Liver (tissue), 9 donors: ENCODE data around the gene TERT. TPM values are rescaled to one million over a fixed set of nuclear protein-coding genes. Genes with fewer than 3 reads are reported as not detected.

ENCODE experiments used
- DNase-seq: peaks from one replicate; pipeline ENCODE4 v3.0.0-alpha.2; 2017; ENCODE audit warnings: low spot score
- H3K27ac ChIP-seq, 2 donors: one replicate each; pipeline ENCODE4 v1.7.0; 2013; ENCODE audit warnings: inconsistent platforms in 2 of 2, low read length in 2 of 2, control low read depth in 1 of 2, low read depth in 1 of 2, mild to moderate bottlenecking in 1 of 2
- H3K27me3 ChIP-seq, 4 donors: one replicate each; pipeline versions ENCODE4 v1.6.1 to v1.7.0; 2013; ENCODE audit warnings: low read length in 3 of 4, inconsistent platforms in 1 of 4, mild to moderate bottlenecking in 1 of 4, moderate library complexity in 1 of 4; ENCODE audit not compliant: control insufficient read depth in 4 of 4, insufficient read depth in 4 of 4
- H3K36me3 ChIP-seq, 4 donors: one replicate each; pipeline versions ENCODE4 v1.6.1 to v1.7.0; 2013; ENCODE audit warnings: low read length in 3 of 4, mild to moderate bottlenecking in 3 of 4, low read depth in 1 of 4, moderate library complexity in 1 of 4; ENCODE audit not compliant: control insufficient read depth in 4 of 4, insufficient read depth in 3 of 4
- H3K4me1 ChIP-seq, 4 donors: one replicate each; pipeline versions ENCODE4 v1.6.1 to v1.7.0; 2013; ENCODE audit warnings: low read length in 3 of 4, mild to moderate bottlenecking in 3 of 4, moderate library complexity in 1 of 4; ENCODE audit not compliant: control insufficient read depth in 4 of 4, insufficient read depth in 4 of 4
- H3K4me3 ChIP-seq, 3 donors: one replicate each; pipeline versions ENCODE4 v1.6.1 to v1.7.0; 2013; ENCODE audit warnings: low read length in 3 of 3, control low read depth in 1 of 3, low read depth in 1 of 3, mild to moderate bottlenecking in 1 of 3
- H3K9ac ChIP-seq, 2 donors: one replicate each; pipeline ENCODE4 v1.7.0; 2013; ENCODE audit warnings: low read length in 2 of 2, mild to moderate bottlenecking in 2 of 2, moderate library complexity in 2 of 2, control low read depth in 1 of 2, low read depth in 1 of 2
- H3K9me3 ChIP-seq, 4 donors: one replicate each; pipeline versions ENCODE4 v1.6.1 to v1.7.0; 2013; ENCODE audit warnings: low read length in 3 of 4; ENCODE audit not compliant: control insufficient read depth in 4 of 4
- ATF3 ChIP-seq: IDR thresholded peaks from 2 replicates; pipeline ENCODE4 v1.6.1; 2016; ENCODE audit warnings: antibody characterized with exemption
- EGR1 ChIP-seq, 2 donors: IDR thresholded peaks; 2 replicates each; pipeline ENCODE4 v1.6.1; 2016 to 2018; ENCODE audit warnings: antibody characterized with exemption in 2 of 2, low read depth in 2 of 2
- FOXA1 ChIP-seq: IDR thresholded peaks from 2 replicates; pipeline ENCODE4 v1.6.1; 2016; ENCODE audit warnings: antibody characterized with exemption
- FOXA2 ChIP-seq: IDR thresholded peaks from 2 replicates; pipeline ENCODE4 v1.6.1; 2016; ENCODE audit warnings: antibody characterized with exemption
- HNF4A ChIP-seq, 2 donors: conservative IDR thresholded peaks; 2 replicates each; pipeline ENCODE4 v1.6.1; 2016; ENCODE audit warnings: antibody characterized with exemption in 2 of 2, mild to moderate bottlenecking in 2 of 2
- HNF4G ChIP-seq: IDR thresholded peaks from 2 replicates; pipeline ENCODE4 v1.6.1; 2016; ENCODE audit warnings: antibody characterized with exemption
- JUND ChIP-seq, 2 donors: IDR thresholded peaks; 2 replicates each; pipeline ENCODE4 v1.6.1; 2016; ENCODE audit warnings: antibody characterized with exemption in 2 of 2
- NR2F2 ChIP-seq: IDR thresholded peaks from 2 replicates; pipeline ENCODE4 v1.6.1; 2016; ENCODE audit warnings: antibody characterized with exemption
- RAD21 ChIP-seq, 2 donors: IDR thresholded peaks; 2 replicates each; pipeline ENCODE4 v1.6.1; 2016; ENCODE audit warnings: antibody characterized with exemption in 2 of 2, mild to moderate bottlenecking in 2 of 2
- RXRA ChIP-seq, 2 donors: IDR thresholded peaks; 2 replicates each; pipeline ENCODE4 v1.6.1; 2017 to 2018; ENCODE audit warnings: antibody characterized with exemption in 2 of 2, mild to moderate bottlenecking in 1 of 2
- TAF1 ChIP-seq: conservative IDR thresholded peaks from 2 replicates; pipeline ENCODE4 v1.6.1; 2016; ENCODE audit warnings: antibody characterized with exemption, mild to moderate bottlenecking
- WGBS: extraction: QIAGEN DNeasy Blood & Tissue Kit; methylation state at CpG from one replicate; pipeline ENCODE4 v1.1.7; 2013; 5-methylcytosine and 5-hydroxymethylcytosine counted together
- polyA plus RNA-seq, 2 donors: library from polyadenylated mRNA; stranded (reverse) in 1 of 2; unstranded in 1 of 2; fragments of 200-250 nt in 1 of 2; fragments of >200 nt in 1 of 2; fragmentation: Nextera tagmentation in 1 of 2; extraction: Ambion mirVana in 1 of 2; gene quantifications; one replicate each; pipeline versions ENCODE4 v1.2.1 to v1.2.3, GENCODE V29; 2013 to 2015
- total RNA-seq, 2 donors: library from RNA; depleted of rRNA; stranded (reverse); fragments of >200 nt; gene quantifications; one replicate each; pipeline ENCODE4 v1.2.3, GENCODE V29; 2014
- donor health status: healthy.
- donor health status: healthy.
- donor health status: healthy.
- donor health status: healthy.
- donor health status: healthy.

The TERT gene
- total and polyA plus RNA-seq, 4 donors: 0.14 TPM; not detected in 3

- WGBS: 88% methylated on average over 37 of the region's 37 CpGs
- H3K27me3 ChIP-seq: no peaks in the 10 kb centered on the region
- no peaks in the 10 kb centered on the region for H3K4me1 ChIP-seq
- no peaks in the 10 kb centered on the region for H3K36me3 ChIP-seq
- no peak overlapping the region for H3K4me3 ChIP-seq
- no peak for TF ChIP-seq FOXA1
- no peak for TF ChIP-seq HNF4G
- no peak overlapping the region for H3K9ac ChIP-seq
- peaks cover 0 to 8% (median 0%) of the 10 kb centered on the region in 4 donors for H3K9me3 ChIP-seq
- DNase-seq: no peak
- H3K27ac ChIP-seq: no peak overlapping the region
Measured at GRCh38 chr5:1282131-1282992, 12.5 kb downstream of the TERT start.

- WGBS: 86% methylated on average over 16 of the region's 16 CpGs
- Histone ChIP-seq H3K9ac (no peak overlapping the region), H3K27ac (no peak overlapping the region), H3K27me3 (no peaks in the 10 kb centered on the region), H3K36me3 (no peaks in the 10 kb centered on the region), H3K4me3 (no peak overlapping the region), H3K4me1 (no peaks in the 10 kb centered on the region), H3K9me3 (peaks cover 0 to 8% (median 0%) of the 10 kb centered on the region in 4 donors)
- DNase-seq: no peak
- TF ChIP-seq TAF1 (no peak), RAD21 (IDR thresholded peaks at IDR 0.05) (no peak), ATF3 (no peak), EGR1 (IDR thresholded peaks at IDR 0.05; ENCODE audit: low read depth in 2 of 2) (no peak), NR2F2 (no peak), HNF4A (conservative IDR thresholded peaks at IDR 0.05) (no peak), FOXA2 (no peak)
Measured at GRCh38 chr5:1281038-1281882, 13.6 kb downstream of the TERT start.

- Histone ChIP-seq H3K4me1 (no peaks in the 10 kb centered on the region), H3K27me3 (no peaks in the 10 kb centered on the region), H3K27ac (no peak overlapping the region), H3K36me3 (no peaks in the 10 kb centered on the region), H3K9ac (no peak overlapping the region), H3K4me3 (no peak overlapping the region), H3K9me3 (peaks cover 0 to 8% (median 0%) of the 10 kb centered on the region in 4 donors)
- TF ChIP-seq TAF1 (no peak), RXRA (IDR thresholded peaks at IDR 0.05) (no peak), JUND (IDR thresholded peaks at IDR 0.05) (no peak)
- no peak for DNase-seq
- 92% methylated on average over 32 of the region's 32 CpGs for WGBS
Measured at GRCh38 chr5:1280177-1281037, 14.5 kb downstream of the TERT start.
